Neural progenitor cell (in vitro differentiated cells): ENCODE data around the gene CDC42SE2.

Experiments
- CTCF ChIP-seq: fragments of 200-600 bp; sonication (generic); IDR thresholded peaks from 2 replicates; pipeline ENCODE4 v1.5.1; 2017; ENCODE audit warnings: antibody characterized with exemption, mild to moderate bottlenecking
- EZH2 ChIP-seq: fragments of 200-600 bp; sonication (generic); IDR thresholded peaks from 2 replicates; pipeline ENCODE4 v1.6.1; 2017; ENCODE audit warnings: antibody characterized with exemption, mild to moderate bottlenecking, moderate library complexity
- EZH2phosphoT487 ChIP-seq: fragments of 200-600 bp; sonication (generic); IDR thresholded peaks from 2 replicates; pipeline ENCODE4 v1.6.1; 2017; ENCODE audit warnings: antibody characterized with exemption

DNA sequence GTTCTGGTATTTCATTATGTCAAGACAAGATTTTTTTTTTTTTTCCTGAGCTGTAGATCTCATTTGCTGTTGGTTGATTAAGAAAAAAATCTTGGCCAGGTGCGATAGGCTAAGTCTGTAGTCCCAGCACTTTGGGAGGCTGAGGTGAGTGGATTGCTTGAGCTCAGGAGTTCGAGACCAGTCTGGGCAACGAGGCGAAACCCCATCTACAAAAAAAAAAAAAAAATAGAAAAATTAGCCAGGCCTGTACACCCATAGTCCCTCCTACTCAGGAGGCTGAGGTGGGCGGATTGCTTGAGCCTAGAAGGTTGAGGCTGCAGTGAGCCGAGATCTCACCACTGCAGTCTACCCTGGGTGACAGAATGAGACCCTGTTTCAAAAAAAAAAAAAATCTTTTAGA is 12.2 kb downstream of the CDC42SE2 start:
- TF ChIP-seq CTCF, result no peak
- TF ChIP-seq EZH2, result no peak
- no peak for TF ChIP-seq EZH2phosphoT487
